ENCODE data around the gene HDAC4.

DNA sequence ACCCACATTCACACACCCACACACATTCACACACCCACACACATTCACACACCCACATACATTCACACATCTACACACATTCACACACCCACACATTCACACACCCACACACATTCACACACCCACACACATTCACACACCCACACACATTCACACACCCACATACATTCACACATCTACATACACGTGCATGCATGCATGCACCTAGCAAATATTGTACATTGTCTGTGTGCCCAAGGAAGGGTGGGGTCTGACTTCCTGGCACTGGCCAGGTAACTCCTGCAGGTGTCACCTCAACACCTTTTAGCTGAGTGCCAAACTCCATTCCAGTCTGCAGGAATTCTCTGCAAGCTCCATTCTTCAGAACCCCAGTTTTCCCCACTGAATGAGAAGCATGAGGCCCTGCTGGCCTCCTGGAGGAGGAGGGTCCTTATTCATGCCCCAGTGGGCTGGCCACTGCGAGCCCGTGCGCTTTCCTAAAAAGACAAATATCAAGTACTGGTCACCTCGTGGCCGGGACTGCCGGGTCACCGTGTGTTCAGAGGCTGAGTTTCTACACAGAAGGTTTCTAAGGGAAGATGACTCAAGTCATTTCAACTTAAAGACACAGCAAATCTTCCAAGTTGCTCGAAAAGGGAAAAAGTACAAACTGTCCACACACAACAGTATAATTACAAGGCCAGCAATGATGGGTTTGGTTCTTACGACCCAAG lies 131.5 kb downstream of the HDAC4 start:
- TF ChIP-seq, protein P1, sequence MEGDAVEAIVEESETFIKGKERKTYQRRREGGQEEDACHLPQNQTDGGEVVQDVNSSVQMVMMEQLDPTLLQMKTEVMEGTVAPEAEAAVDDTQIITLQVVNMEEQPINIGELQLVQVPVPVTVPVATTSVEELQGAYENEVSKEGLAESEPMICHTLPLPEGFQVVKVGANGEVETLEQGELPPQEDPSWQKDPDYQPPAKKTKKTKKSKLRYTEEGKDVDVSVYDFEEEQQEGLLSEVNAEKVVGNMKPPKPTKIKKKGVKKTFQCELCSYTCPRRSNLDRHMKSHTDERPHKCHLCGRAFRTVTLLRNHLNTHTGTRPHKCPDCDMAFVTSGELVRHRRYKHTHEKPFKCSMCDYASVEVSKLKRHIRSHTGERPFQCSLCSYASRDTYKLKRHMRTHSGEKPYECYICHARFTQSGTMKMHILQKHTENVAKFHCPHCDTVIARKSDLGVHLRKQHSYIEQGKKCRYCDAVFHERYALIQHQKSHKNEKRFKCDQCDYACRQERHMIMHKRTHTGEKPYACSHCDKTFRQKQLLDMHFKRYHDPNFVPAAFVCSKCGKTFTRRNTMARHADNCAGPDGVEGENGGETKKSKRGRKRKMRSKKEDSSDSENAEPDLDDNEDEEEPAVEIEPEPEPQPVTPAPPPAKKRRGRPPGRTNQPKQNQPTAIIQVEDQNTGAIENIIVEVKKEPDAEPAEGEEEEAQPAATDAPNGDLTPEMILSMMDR (conservative IDR thresholded peaks at IDR 0.05): 0 out of 2 replicates have a peak, but pooled peaks have one; percentile 22
- TF ChIP-seq EZH2 (IDR thresholded peaks at IDR 0.05; ENCODE audit: low read depth): no peak
